GM21515 (cell line): ENCODE measurements around the gene PACRG.

ENCODE experiments used
- ATAC-seq: cut with Tn5 transposase; IDR thresholded peaks from one replicate; pipeline ENCODE4 v1.9.1; 2021; ENCODE audit not compliant: unreplicated experiment

PACRG gene

GRCh38 chr6:162709431-162709830 is 18.3 kb upstream of the PACRG start:
- ATAC-seq, result no peak

- no peak for ATAC-seq
These were observed 17.4 kb upstream of the PACRG start for GRCh38 chr6:162710419-162710818.

- no peak for ATAC-seq
These were observed 16.8 kb upstream of the PACRG start for GRCh38 chr6:162710936-162711335.

GRCh38 chr6:162711376-162711775 is 16.4 kb upstream of the PACRG start:
- ATAC-seq, result no peak

GRCh38 chr6:162712694-162713093 is 15.1 kb upstream of the PACRG start:
- no peak for ATAC-seq

GRCh38 chr6:162713974-162714780 is 13.6 kb upstream of the PACRG start:
- no peak for ATAC-seq

GRCh38 chr6:162715601-162716000 is 12.2 kb upstream of the PACRG start:
- ATAC-seq, result no peak

- ATAC-seq, result no peak
These were observed 8.2 kb upstream of the PACRG start for GRCh38 chr6:162719528-162719927.

- ATAC-seq, result no peak
These were observed 6.4 kb upstream of the PACRG start for GRCh38 chr6:162721404-162721687.

- no peak for ATAC-seq
These were observed 5.5 kb upstream of the PACRG start for GRCh38 chr6:162722226-162722625.

GRCh38 chr6:162722633-162723032 is 5.1 kb upstream of the PACRG start:
- no peak for ATAC-seq

- peak; percentile 0 for ATAC-seq
These were observed 840 bp upstream of the PACRG start for GRCh38 chr6:162726947-162727321.

- no peak for ATAC-seq
These were observed 423 bp downstream of the PACRG start for GRCh38 chr6:162728197-162728596.

GRCh38 chr6:162728706-162729105 is 932 bp downstream of the PACRG start:
- no peak for ATAC-seq

GRCh38 chr6:162730502-162730901 is 2.7 kb downstream of the PACRG start:
- ATAC-seq, result no peak

- no peak for ATAC-seq
These were observed 5.7 kb downstream of the PACRG start for GRCh38 chr6:162733489-162733888.

GRCh38 chr6:162736961-162737360 is 9.2 kb downstream of the PACRG start:
- ATAC-seq, result no peak

GRCh38 chr6:162750776-162751175 is 23.0 kb downstream of the PACRG start:
- ATAC-seq, result no peak

GRCh38 chr6:162751211-162751859 is 23.6 kb downstream of the PACRG start:
- ATAC-seq, result no peak

GRCh38 chr6:162753775-162754174 is 26.0 kb downstream of the PACRG start:
- no peak for ATAC-seq

GRCh38 chr6:162770136-162770535 is 42.4 kb downstream of the PACRG start:
- ATAC-seq, result no peak

GRCh38 chr6:162770955-162771354 is 43.2 kb downstream of the PACRG start:
- ATAC-seq, result no peak

- ATAC-seq, result no peak
These were observed 44.7 kb downstream of the PACRG start for GRCh38 chr6:162772466-162772865.
